ENCODE data around the gene SDF4.

DNA sequence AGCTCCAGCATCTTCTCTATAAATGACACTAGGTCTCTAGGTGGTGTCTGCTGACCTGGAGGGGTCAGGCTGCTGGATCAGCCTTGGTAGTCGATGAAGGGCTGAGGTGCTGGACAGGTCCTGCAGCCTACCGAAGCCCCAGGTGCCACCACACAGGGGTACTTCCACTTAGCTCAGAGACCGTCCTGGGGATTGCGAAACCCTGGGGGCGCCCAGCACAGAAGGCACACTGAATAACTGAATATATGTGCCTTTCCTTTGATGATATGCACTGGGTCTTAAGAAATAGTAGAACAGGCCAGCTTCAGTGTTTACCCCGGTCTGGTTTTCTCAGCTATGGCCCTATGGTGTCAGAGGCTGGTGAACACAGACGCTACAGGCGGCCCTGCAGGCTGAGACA is 31.0 kb upstream of the SDF4 start:
- no peak for TF ChIP-seq POLR2G (IDR thresholded peaks at IDR 0.05; ENCODE audit: low read depth, low read length)
- TF ChIP-seq KDM2A (CRISPR knock-in tag; IDR thresholded peaks at IDR 0.05; ENCODE audit: borderline replicate concordance, low read depth) = no peak
- TF ChIP-seq, protein P1, sequence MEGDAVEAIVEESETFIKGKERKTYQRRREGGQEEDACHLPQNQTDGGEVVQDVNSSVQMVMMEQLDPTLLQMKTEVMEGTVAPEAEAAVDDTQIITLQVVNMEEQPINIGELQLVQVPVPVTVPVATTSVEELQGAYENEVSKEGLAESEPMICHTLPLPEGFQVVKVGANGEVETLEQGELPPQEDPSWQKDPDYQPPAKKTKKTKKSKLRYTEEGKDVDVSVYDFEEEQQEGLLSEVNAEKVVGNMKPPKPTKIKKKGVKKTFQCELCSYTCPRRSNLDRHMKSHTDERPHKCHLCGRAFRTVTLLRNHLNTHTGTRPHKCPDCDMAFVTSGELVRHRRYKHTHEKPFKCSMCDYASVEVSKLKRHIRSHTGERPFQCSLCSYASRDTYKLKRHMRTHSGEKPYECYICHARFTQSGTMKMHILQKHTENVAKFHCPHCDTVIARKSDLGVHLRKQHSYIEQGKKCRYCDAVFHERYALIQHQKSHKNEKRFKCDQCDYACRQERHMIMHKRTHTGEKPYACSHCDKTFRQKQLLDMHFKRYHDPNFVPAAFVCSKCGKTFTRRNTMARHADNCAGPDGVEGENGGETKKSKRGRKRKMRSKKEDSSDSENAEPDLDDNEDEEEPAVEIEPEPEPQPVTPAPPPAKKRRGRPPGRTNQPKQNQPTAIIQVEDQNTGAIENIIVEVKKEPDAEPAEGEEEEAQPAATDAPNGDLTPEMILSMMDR (CRISPR knock-in tag; IDR thresholded peaks at IDR 0.05) = no peak
- no peak for TF ChIP-seq ZKSCAN1 (IDR thresholded peaks at IDR 0.05; ENCODE audit: low read length)
- TF ChIP-seq SIN3A (IDR thresholded peaks at IDR 0.05; ENCODE audit: borderline replicate concordance, low read depth, low read length) = no peak
